Measurements from ENCODE around the gene DNAJC30. TPM values are rescaled to one million over a fixed set of nuclear protein-coding genes. Genes with fewer than 3 reads are reported as not detected.
A peak's percentile ranks its signal among the peaks of the same experiment; 100 is the strongest.

The DNAJC30 gene
- total RNA-seq, 4 donors from 2014 or later, result 4.4 to 4.9 (median 4.8) TPM

DNA sequence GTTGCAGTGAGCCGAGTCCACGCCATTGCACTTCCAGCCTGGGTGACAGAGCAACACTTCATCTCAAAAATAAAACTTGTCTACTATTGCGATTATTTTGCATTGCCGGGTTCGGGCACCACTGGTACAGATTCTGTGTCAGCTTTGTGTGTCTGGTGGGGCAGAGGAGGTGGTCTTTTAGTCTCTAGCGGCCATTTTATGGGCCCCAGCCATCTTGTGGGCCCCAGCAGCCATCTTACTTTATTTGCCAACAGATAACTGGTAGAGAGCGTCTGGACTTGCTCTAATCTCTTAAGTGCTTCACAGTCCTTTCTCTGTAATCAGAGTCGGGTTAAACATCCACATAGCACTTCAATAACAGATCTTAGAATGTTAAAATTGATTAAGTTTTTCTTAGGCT, 5.0 kb upstream of the DNAJC30 start:
- Histone ChIP-seq H3K27ac (no peak overlapping the region), H3K4me3 (no peak overlapping the region), H3K27me3 (no peaks in the 10 kb centered on the region), H3K4me1 (peaks cover 9% of the 10 kb centered on the region), H3K9me3 (no peaks in the 10 kb centered on the region), H3K36me3 (peaks cover 69% of the 10 kb centered on the region)
- DNase-seq (ENCODE audit: low spot score in 2 of 2), result no peak
- 94% methylated on average over 8 of the region's 8 CpGs for WGBS
- TF ChIP-seq, protein P1, sequence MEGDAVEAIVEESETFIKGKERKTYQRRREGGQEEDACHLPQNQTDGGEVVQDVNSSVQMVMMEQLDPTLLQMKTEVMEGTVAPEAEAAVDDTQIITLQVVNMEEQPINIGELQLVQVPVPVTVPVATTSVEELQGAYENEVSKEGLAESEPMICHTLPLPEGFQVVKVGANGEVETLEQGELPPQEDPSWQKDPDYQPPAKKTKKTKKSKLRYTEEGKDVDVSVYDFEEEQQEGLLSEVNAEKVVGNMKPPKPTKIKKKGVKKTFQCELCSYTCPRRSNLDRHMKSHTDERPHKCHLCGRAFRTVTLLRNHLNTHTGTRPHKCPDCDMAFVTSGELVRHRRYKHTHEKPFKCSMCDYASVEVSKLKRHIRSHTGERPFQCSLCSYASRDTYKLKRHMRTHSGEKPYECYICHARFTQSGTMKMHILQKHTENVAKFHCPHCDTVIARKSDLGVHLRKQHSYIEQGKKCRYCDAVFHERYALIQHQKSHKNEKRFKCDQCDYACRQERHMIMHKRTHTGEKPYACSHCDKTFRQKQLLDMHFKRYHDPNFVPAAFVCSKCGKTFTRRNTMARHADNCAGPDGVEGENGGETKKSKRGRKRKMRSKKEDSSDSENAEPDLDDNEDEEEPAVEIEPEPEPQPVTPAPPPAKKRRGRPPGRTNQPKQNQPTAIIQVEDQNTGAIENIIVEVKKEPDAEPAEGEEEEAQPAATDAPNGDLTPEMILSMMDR (IDR thresholded peaks at IDR 0.05), result no peak
- TF ChIP-seq POLR2A (IDR thresholded peaks at IDR 0.05) (no peak), EP300 (IDR thresholded peaks at IDR 0.05) (no peak), POLR2AphosphoS5 (IDR thresholded peaks at IDR 0.05) (no peak)

DNA sequence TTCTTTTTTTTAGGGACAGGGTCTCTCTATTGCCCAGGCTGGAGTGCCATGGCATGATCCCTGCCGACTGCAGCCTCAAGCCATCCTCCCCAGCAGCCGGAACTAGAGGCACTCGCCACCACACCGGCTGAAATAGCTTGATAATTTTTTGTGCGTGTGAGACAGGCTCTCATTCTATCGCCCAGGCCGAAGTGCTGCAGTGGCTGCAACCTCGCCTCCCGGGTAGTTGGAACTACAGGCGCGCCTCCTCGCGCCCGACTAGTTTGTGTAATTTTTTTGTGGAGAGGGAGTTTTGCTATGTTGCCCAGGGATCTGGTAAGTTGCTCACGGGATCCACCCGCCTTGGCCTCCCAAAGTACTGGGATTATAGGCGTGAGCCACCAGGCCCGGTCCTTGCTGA, 2.1 kb upstream of the DNAJC30 start:
- no peaks in the 10 kb centered on the region for H3K27me3 ChIP-seq
- no peak overlapping the region for H3K4me3 ChIP-seq
- H3K27ac ChIP-seq, result no peak overlapping the region
- no peaks in the 10 kb centered on the region for H3K9me3 ChIP-seq
- peaks cover 33% of the 10 kb centered on the region for H3K4me1 ChIP-seq
- 96% methylated on average over 18 of the region's 18 CpGs for WGBS
- peaks cover 40% of the 10 kb centered on the region for H3K36me3 ChIP-seq
- TF ChIP-seq EP300 (IDR thresholded peaks at IDR 0.05) (no peak), POLR2A (IDR thresholded peaks at IDR 0.05) (no peak), POLR2AphosphoS5 (IDR thresholded peaks at IDR 0.05) (no peak)
- TF ChIP-seq, protein P1 (IDR thresholded peaks at IDR 0.05), result no peak
- no peak for DNase-seq (ENCODE audit: low spot score in 2 of 2)

DNA sequence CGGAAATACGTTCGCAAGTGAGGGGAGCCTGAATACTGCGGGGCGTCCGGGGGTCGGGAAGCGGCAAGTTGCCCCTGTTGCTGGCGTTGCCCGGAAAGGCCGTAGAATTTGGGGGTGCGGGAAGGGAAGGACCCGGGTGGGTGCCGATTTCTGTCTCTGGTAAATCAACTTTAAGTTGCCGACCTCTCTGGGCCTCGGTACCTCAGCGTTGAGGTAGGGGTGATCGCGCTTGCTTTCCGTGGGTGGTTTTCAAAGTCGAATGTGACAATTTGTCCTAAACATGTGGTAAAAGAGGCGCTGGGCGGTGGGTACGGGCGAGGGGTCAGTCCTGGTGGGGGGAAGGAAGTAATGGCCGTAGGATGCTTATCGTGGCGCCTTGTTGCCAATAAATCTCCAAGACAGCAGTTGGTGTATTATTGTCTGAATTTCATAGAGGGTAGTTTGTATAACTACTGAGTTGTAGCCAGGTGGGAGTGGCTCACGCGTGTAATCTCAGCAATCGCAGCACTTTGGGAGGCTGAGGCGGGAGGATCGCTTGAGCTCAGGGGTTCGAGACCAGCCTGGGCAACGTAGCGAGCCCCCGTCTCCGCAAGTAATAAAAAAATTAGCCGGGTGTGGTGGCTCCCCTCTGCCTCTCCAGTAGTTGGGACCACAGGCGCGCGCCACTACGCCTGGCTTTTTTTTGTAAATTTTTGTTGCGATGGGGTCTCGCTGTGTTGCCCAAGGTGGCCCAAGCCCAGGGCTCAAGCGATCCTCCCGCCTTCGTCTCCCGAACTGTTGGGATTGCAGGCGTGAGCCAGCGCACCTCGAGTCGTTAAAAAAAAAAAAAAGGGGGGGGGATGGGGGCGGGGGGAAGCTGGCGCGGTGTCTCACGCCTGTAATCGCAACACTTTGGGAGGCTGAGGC, 788 bp upstream of the DNAJC30 start:
- Histone ChIP-seq H3K27me3 (no peaks in the 10 kb centered on the region), H3K4me3 (peak overlapping the region; percentile 89), H3K27ac (peak overlapping the region; percentile 90), H3K36me3 (peaks cover 37% of the 10 kb centered on the region), H3K4me1 (peaks cover 39% of the 10 kb centered on the region), H3K9me3 (no peaks in the 10 kb centered on the region)
- no peak for DNase-seq (ENCODE audit: low spot score in 2 of 2)
- TF ChIP-seq, protein P1 (IDR thresholded peaks at IDR 0.05), result no peak
- TF ChIP-seq POLR2AphosphoS5 (IDR thresholded peaks at IDR 0.05), result no peak
- no peak for TF ChIP-seq POLR2A (IDR thresholded peaks at IDR 0.05)
- no peak for TF ChIP-seq EP300 (IDR thresholded peaks at IDR 0.05)
- WGBS, result 28% methylated on average over 58 of the region's 58 CpGs

DNA sequence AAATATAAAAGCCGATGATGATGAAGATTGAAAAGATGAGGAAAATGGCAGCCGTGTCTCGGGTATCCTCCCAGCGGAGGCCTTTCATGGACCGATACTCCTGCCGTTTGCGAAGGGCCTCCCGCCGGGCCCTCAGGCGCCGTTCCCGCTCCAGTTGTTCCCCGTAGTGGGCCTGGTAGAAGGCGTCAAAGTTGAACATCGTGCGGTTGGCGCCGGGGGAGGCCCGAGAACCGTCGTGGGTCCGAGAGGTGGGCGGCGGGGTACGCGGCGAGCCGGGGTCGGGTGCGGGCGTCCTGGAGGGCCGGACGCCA, 553 bp downstream of the DNAJC30 start:
- Histone ChIP-seq H3K9me3 (no peaks in the 10 kb centered on the region), H3K27me3 (no peaks in the 10 kb centered on the region), H3K36me3 (peaks cover 37% of the 10 kb centered on the region), H3K27ac (peak overlapping the region; percentile 90), H3K4me3 (peak overlapping the region; percentile 89), H3K4me1 (peaks cover 39% of the 10 kb centered on the region)
- WGBS, result 2% methylated on average over 22 of the region's 33 CpGs
- no peak for DNase-seq (ENCODE audit: low spot score in 2 of 2)
- no peak for TF ChIP-seq POLR2AphosphoS5 (IDR thresholded peaks at IDR 0.05)
- TF ChIP-seq POLR2A (IDR thresholded peaks at IDR 0.05), result no peak
- TF ChIP-seq, protein P1 (IDR thresholded peaks at IDR 0.05), result no peak
- no peak for TF ChIP-seq EP300 (IDR thresholded peaks at IDR 0.05)

DNA sequence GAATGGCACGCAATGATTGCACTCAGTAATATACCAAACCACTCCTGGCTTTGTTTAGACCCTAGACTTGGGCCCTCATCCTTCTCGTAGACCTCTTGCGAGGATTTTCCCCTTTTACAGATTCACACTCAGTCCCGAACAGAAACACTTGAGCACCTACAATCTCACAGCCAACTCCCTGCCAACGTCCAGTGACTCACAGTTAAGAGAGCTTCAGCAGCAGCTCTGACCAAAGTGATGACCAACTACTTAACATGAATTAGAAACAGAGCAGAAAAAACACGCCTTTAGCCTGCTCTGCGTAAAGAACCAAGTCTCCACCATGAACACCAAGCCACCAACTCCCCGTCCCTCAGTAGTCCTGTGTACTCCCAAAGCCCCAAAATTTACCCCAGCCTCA, 2.2 kb downstream of the DNAJC30 start:
- 81% methylated on average over 8 of the region's 8 CpGs for WGBS
- Histone ChIP-seq H3K4me3 (no peak overlapping the region), H3K4me1 (peaks cover 39% of the 10 kb centered on the region), H3K9me3 (no peaks in the 10 kb centered on the region), H3K27ac (no peak overlapping the region), H3K27me3 (no peaks in the 10 kb centered on the region), H3K36me3 (peaks cover 23% of the 10 kb centered on the region)
- DNase-seq (ENCODE audit: low spot score in 2 of 2), result no peak
- TF ChIP-seq POLR2A (IDR thresholded peaks at IDR 0.05) (no peak), POLR2AphosphoS5 (IDR thresholded peaks at IDR 0.05) (no peak), EP300 (IDR thresholded peaks at IDR 0.05) (no peak)
- TF ChIP-seq, protein P1 (IDR thresholded peaks at IDR 0.05), result no peak

Data from suprapubic skin (tissue), 4 donors.